GM12873 (cell line): ENCODE results near the gene ASXL3.

ENCODE experiments used
- TF ChIP-seq, protein P1 (sequence below): IDR thresholded peaks from 2 replicates; pipeline ENCODE4 v1.5.1; 2012; ENCODE audit warnings: low read depth, mild to moderate bottlenecking, moderate library complexity, low read length, control low read depth; ENCODE audit not compliant: insufficient read depth; ENCODE audit errors: missing control alignments

Gene ASXL3

DNA sequence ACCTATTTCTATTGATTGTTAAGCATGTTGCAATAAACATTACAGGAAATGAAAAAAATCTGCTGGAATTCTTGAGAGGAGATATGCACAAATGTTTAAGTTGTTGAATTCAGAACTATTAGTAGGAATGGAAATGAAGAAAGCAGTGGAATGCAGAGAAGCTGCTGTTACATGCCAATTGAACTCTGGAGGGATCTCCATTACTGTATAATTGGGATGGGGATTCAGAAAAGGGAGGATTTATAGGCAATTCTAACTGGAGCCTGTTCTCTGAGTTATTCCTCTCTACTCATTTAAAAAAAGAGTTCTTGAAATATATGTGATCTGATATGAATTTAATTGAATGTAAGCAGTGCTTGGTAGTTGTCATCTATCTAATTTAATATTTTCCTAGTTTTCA, 2.6 kb upstream of the ASXL3 start:
- TF ChIP-seq, protein P1, sequence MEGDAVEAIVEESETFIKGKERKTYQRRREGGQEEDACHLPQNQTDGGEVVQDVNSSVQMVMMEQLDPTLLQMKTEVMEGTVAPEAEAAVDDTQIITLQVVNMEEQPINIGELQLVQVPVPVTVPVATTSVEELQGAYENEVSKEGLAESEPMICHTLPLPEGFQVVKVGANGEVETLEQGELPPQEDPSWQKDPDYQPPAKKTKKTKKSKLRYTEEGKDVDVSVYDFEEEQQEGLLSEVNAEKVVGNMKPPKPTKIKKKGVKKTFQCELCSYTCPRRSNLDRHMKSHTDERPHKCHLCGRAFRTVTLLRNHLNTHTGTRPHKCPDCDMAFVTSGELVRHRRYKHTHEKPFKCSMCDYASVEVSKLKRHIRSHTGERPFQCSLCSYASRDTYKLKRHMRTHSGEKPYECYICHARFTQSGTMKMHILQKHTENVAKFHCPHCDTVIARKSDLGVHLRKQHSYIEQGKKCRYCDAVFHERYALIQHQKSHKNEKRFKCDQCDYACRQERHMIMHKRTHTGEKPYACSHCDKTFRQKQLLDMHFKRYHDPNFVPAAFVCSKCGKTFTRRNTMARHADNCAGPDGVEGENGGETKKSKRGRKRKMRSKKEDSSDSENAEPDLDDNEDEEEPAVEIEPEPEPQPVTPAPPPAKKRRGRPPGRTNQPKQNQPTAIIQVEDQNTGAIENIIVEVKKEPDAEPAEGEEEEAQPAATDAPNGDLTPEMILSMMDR = no peak

DNA sequence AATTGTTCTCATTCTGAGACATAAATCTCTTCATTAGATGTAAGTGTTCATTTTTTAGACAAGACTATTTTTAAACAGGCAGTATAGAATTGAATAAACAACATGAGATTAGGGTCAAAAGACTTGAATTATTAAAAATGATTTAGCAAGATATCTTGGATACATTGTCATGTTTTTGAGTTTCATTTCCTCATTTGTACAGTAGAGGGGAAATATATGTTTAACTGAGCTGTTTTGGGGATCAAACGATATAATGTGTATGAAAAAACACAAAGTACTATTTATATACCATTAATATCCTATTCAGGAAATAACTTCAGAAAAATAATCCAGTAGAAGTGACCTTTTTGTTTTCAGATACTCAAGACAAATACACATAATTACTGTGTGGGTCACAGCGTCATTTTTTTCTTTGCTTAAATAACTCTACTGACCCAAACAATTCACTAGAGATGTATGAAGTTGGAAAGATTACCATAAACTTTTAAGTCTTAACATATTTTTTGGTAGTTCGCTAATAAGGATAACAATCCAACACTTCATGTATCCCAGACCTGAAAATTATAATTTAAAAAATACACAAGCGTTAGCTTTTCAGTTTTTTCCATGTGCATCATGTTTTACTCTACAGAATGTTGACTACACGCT, 896 bp upstream of the ASXL3 start:
- TF ChIP-seq, protein P1 = no peak

DNA sequence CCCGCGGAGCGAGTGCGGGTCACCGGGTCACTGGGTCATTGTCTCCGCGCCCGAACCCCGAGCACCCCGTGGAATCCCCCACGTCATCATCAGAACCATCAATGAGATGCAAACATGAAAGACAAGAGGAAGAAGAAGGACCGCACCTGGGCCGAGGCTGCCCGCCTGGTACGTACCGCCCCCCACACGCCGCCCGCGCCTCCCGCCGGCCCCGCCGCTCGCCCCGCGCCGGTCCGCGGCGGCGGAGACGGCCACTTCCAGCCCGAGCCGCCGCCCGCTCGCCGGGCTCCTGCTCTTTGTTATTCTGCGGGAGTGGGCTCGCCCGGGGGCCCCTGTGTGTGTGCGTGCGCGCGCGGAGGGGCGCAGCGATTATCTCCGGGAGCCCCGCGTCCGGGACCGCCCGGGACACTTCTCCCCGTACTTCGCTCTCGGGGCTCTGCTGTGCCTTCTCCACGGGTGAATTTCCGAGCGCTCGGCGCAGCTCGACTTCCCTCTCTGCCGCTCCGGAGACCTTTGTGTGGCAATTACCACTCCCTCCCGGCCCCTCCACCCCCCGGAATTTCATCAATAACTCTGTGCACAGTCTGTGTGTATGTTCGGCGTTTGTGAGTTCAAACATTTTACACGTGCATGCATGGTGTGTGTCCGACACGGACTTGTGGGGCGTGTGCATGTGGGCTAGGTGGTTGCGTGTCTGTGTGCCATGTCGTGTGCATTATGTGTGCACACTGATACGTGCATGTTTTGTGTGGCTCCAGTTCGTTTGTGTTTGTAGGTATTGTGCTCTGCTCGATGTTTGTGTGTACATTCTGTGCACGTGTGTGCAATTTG, 714 bp downstream of the ASXL3 start:
- TF ChIP-seq, protein P1 = no peak

DNA sequence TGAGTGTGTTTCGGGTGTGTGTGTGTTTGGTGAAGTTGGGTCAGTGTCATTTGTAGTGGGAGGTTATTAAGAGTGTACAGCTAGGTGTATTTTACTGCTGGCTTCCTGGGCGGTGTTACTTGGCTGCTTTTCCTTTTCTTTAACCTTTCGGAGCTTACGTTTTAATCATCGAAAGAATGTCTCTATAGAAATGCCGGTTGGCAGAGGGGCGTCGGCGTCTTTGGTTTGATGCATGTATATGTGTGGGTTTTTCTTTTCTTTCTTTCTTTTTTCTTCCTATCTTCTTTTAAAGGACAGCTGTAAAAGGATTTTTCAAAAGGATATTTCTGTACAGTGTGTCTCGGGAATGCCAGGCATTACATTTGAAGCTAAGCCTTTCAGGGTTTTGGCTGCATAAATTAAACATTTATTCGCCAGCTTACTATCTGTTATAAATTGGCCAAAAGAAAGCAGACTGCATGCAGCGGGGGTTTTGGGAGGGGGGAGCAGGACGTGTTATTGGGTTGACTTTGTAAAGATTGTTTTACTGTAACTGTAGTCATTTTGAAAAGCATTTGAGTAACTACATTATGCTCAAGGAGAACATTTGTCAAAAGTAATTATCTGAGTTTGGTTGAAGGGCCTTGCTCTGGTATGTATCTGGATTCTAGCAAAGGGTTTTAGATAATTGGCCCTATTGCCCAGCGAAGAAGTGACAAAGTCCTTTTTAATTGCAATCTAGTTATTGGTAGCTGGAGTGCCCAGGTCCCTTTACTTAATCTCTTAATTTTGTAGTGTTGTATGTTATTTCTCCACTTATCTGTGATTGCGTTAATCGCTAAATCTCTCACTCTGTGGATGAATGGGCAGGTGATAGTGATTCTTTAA, 1.6 kb downstream of the ASXL3 start:
- TF ChIP-seq, protein P1 = no peak

DNA sequence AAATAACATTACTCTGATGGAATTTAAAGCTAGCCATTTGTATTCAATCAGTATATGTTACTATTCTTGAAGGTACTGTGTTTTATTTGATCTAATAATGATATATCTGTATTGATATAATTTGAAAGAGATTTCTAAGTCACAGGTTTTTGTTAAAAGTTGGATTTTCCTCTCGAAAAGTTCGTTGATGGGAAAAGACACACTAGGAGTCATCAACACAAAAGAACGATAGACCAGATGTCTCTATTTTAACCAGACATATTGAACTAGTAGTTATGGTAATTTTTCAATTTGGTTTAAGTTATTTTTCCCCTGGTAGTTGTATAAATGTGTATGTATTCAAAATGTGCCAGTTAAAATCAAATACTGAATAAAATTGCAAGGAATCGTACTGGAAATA, 2.5 kb downstream of the ASXL3 start:
- TF ChIP-seq, protein P1 = no peak

DNA sequence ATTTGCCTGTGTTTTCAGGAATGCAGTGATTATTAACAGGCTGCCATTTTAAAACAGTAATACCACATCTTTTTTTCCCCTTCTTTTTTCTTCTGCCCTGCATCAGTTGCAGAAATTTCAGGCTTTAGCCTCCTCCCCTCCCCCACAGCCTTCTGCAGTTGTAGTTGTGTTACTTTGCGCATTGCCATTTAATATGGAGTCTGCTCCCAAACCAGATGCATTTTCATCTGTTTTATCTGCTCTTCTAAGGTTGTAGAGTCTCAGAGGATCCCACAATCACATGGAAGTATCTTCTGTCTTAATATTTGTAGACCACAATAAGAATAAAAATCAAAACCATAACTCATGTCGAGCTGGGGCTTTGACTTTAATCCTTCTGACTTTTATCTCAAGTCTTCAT, 3.8 kb downstream of the ASXL3 start:
- TF ChIP-seq, protein P1 = no peak

DNA sequence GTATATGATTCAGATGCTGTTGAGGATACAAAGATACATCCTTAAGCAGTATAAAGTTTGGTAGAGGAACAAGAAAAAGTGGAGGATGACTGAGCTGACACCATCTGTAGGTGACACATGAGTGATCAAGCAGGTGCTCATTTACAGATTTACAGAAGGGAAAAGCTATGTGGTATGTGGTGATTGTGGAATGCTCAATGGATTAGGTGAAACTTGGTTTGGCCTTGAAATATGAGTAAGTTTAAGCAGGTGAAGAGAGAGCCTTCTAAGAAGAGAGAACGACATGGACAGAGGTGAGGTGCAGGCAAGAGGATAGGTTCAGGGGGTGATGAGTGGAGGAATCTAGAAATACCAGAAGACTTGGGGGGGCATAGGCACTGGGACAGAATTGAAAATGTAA, 5.9 kb downstream of the ASXL3 start:
- TF ChIP-seq, protein P1 = no peak
